Thyroid gland (tissue), 4 donors: ENCODE data around the gene KRT76. TPM values are rescaled to one million over a fixed set of nuclear protein-coding genes. Genes with fewer than 3 reads are reported as not detected.

ENCODE experiments used
- DNase-seq, 2 donors: peaks; one replicate each; pipeline ENCODE4 v3.0.0-alpha.2; 2019
- H3K27ac ChIP-seq, 3 donors: fragments of 200-600 bp; sonication (generic); 1 replicate in 2 of 3; 2 replicates in 1 of 3; pipeline ENCODE4 v1.5.1; 2016 to 2019; ENCODE audit warnings: mild to moderate bottlenecking in 1 of 3, moderate library complexity in 1 of 3
- H3K27me3 ChIP-seq: fragments of 200-600 bp; sonication (generic); one replicate; pipeline ENCODE4 v1.5.1; 2019
- H3K36me3 ChIP-seq, 2 donors: fragments of 200-600 bp; sonication (generic); one replicate each; pipeline ENCODE4 v1.5.1; 2016 to 2019
- H3K4me1 ChIP-seq, 2 donors: fragments of 200-600 bp; sonication (generic); one replicate each; pipeline ENCODE4 v1.5.1; 2017 to 2019
- H3K4me3 ChIP-seq, 3 donors: fragments of 200-600 bp; sonication (generic); replicated peaks in 1 of 3; 1 replicate in 2 of 3; 2 replicates in 1 of 3; pipeline ENCODE4 v1.5.1; 2016; ENCODE audit warnings: mild to moderate bottlenecking in 1 of 3
- H3K9me3 ChIP-seq: fragments of 200-600 bp; sonication (generic); one replicate; pipeline ENCODE4 v1.5.1; 2017
- POLR2A ChIP-seq, 2 donors: fragments of 450-650 bp; IDR thresholded peaks; one replicate each; pipeline ENCODE4 v1.6.1; 2017; ENCODE audit warnings: antibody characterized with exemption in 2 of 2, mild to moderate bottlenecking in 2 of 2, moderate library complexity in 1 of 2
- WGBS, 2 donors: methylation state at CpG; one replicate each; pipeline ENCODE4 v1.1.5; 2017; 5-methylcytosine and 5-hydroxymethylcytosine counted together
- intact Hi-C: fragments of 100-400 bp; cut with DNase I; formaldehyde crosslinking; loops from one replicate; pipeline ENCODE4 v1.15.1; 2023
- total RNA-seq, 4 donors: library from RNA; depleted of rRNA; stranded (reverse); fragments of >200 nt; gene quantifications; one replicate each; pipeline ENCODE4 v1.2.3, GENCODE V29; 2016
- TF ChIP-seq, protein P1 (sequence below), 6 experiments: fragments of 200-600 bp in 3 of 6; fragments of 450-650 bp in 3 of 6; sonication (generic) in 3 of 6; IDR thresholded peaks; one replicate each; pipeline ENCODE4 v1.5.1; 2016 to 2019; ENCODE audit warnings: antibody characterized with exemption in 6 of 6, mild to moderate bottlenecking in 2 of 6, inconsistent platforms in 1 of 6, moderate library complexity in 1 of 6

Gene KRT76
- total RNA-seq, 4 donors from 2014 or later = not detected

DNA sequence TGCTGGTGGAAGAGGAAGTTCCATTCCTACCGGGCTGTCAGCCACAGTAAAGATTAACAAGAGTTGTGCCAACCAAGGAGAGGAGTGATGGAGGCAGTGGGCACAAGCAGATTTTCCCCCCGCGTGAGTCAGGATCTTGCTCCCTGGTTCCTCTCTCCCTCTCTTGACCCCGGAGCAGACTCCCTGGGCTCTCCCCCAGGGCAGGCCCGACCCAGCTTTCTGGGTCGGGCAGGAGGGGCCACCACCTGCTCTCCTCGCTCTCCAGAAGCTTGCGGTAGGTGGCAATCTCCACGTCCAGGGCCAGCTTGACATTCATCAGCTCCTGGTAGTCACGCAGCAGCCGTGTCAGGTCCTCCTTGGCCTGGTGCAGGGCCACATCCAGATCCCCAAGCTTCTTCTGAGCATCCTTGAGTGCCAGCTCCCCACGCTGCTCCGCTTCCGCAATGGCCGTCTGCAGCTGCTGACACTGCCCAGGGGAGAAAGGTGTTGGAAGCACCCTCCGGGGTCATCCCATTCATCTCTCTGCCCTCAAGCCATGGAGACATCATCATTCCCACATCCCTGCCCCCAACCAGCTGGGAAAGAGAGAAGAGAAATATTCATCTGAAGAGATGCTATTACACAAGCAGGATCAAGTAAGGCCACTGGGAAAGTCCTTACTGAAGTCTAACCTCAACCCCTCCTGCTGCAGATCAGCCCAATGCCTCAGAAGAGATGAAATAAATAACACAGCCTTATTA lies 45.8 kb upstream of the KRT76 start:
- intact Hi-C loops = no loop called here

DNA sequence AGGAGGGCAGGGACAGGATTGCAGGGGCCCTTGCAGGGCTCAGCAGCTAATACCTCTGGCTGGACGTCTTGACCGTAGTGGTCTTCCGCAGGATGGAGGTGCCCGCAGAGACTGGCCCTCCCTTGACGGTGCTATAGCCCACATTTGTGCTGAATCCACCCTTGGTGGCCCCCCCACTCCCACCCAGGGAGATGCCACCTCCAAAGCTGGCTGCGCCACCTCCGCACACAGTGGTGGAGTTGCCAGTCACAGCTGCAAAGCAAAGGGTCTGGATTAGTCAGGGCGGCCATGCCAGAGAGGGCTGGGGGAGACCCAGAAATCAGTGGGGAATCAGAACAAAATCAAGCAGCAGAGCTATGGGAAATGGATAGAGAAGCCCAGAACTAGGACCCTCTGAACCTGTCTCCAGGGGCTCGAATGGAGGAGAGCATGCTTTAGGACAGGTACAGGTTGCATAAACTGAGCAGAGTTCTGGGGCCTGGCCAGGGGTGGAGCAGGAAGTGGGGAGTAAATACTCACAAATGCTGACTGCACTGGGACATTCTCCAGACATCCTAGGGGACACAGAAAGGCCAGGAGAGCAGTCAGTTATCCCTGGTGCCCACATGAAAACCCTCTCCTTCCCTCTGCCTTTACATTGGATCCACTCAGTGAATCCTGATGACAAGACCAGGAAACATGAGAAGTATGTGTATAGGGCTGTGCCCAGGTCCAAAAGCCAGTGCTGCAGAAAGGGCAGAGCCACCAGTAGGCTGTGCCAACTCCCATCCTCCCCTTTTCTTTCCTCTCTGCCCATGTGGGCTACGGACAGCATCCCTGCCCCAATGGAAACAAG lies 44.9 kb upstream of the KRT76 start:
- TF ChIP-seq POLR2A (IDR thresholded peaks at IDR 0.05) = no peak
- TF ChIP-seq, protein P1, sequence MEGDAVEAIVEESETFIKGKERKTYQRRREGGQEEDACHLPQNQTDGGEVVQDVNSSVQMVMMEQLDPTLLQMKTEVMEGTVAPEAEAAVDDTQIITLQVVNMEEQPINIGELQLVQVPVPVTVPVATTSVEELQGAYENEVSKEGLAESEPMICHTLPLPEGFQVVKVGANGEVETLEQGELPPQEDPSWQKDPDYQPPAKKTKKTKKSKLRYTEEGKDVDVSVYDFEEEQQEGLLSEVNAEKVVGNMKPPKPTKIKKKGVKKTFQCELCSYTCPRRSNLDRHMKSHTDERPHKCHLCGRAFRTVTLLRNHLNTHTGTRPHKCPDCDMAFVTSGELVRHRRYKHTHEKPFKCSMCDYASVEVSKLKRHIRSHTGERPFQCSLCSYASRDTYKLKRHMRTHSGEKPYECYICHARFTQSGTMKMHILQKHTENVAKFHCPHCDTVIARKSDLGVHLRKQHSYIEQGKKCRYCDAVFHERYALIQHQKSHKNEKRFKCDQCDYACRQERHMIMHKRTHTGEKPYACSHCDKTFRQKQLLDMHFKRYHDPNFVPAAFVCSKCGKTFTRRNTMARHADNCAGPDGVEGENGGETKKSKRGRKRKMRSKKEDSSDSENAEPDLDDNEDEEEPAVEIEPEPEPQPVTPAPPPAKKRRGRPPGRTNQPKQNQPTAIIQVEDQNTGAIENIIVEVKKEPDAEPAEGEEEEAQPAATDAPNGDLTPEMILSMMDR (IDR thresholded peaks at IDR 0.05) = no peak
- Histone ChIP-seq H3K9me3 (no peaks in the 10 kb centered on the region), H3K27ac (no peak overlapping the region), H3K27me3 (no peaks in the 10 kb centered on the region), H3K4me3 (no peak overlapping the region), H3K36me3 (no peaks in the 10 kb centered on the region), H3K4me1 (peaks cover 0 to 7% of the 10 kb centered on the region in 2 donors)
- WGBS, 2 donors = 83 to 89% methylated on average over 5 to 8 of the region's 10 CpGs
- DNase-seq = no peak
- intact Hi-C loops = no loop called here

More for the DNA sequence above, 45.8 kb upstream of the KRT76 start:
- peaks cover 0 to 7% of the 10 kb centered on the region in 2 donors for H3K4me1 ChIP-seq
- no peaks in the 10 kb centered on the region for H3K9me3 ChIP-seq
- H3K4me3 ChIP-seq = no peak overlapping the region
- H3K27ac ChIP-seq = no peak overlapping the region
- DNase-seq = no peak
- no peak for TF ChIP-seq POLR2A (IDR thresholded peaks at IDR 0.05)
- TF ChIP-seq, protein P1 (IDR thresholded peaks at IDR 0.05) = no peak
- H3K27me3 ChIP-seq = no peaks in the 10 kb centered on the region
- 76 to 81% methylated on average over 16 of the region's 16 CpGs for WGBS, 2 donors
- H3K36me3 ChIP-seq = no peaks in the 10 kb centered on the region

DNA sequence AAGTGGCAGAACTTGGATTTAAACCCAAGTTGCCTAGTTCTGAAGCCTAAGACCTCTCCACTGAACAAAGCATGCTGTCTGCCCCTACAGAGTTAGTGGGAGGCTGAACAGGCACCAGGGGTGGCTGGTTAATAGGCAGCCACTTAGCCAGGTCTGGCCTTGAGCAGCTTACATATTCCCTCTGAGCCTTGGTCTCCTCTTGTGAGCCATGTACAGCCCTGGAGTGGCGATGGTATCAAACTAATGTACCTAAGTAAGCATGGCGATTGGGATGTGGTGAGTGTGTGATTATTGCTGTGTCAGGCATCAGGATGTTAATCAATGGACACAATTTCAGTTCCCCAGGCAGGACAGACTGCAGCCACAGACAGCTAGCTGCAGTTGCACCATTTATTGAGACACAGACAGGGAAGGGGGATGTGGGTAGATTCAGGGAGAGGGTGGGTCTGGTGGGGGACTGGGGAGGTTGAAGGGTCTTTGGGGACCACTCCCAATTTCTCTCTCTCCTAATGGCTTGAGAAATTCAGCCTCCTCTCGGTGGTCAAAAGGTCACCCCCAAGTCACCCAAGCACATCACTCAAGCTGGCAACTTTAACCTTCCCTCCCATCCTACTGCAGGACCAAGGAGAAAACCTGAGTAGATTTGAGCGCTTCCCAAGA lies 44.1 kb upstream of the KRT76 start:
- Histone ChIP-seq H3K27ac (no peak overlapping the region), H3K27me3 (no peaks in the 10 kb centered on the region), H3K4me3 (no peak overlapping the region), H3K36me3 (no peaks in the 10 kb centered on the region), H3K4me1 (peaks cover 0 to 4% of the 10 kb centered on the region in 2 donors), H3K9me3 (no peaks in the 10 kb centered on the region)
- 87 to 98% methylated on average over 4 of the region's 4 CpGs for WGBS, 2 donors
- DNase-seq = no peak
- no peak for TF ChIP-seq POLR2A (IDR thresholded peaks at IDR 0.05)
- TF ChIP-seq, protein P1 (IDR thresholded peaks at IDR 0.05) = no peak
- intact Hi-C loops = no loop called here

DNA sequence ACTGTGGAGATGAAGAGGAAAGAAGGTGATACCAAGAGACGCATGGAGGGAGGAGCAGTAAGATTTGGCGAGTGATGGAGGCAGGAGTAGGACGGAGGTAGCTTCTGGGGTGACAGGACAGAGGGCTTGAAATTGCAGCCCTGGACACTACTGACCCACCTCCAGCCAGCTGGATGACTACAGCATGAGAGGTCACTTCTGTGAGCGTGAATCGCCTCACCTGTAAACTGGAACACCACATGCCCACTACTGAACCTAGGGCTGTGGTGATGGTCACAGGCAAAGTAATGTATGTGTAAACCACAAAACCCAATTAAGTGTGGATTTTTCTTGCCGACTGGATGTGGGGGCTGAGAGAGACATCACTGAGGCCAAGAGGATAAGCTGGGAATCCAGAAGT lies 43.4 kb upstream of the KRT76 start:
- Histone ChIP-seq H3K27me3 (no peaks in the 10 kb centered on the region), H3K4me3 (no peak overlapping the region), H3K9me3 (no peaks in the 10 kb centered on the region), H3K36me3 (no peaks in the 10 kb centered on the region), H3K4me1 (peaks cover 0 to 4% of the 10 kb centered on the region in 2 donors), H3K27ac (no peak overlapping the region)
- DNase-seq = no peak
- TF ChIP-seq, protein P1 (IDR thresholded peaks at IDR 0.05) = no peak
- no peak for TF ChIP-seq POLR2A (IDR thresholded peaks at IDR 0.05)
- 85 to 90% methylated on average over 6 of the region's 6 CpGs for WGBS, 2 donors
- intact Hi-C loops = no loop called here
